ENCODE measurements around the gene DAPK2.

DNA sequence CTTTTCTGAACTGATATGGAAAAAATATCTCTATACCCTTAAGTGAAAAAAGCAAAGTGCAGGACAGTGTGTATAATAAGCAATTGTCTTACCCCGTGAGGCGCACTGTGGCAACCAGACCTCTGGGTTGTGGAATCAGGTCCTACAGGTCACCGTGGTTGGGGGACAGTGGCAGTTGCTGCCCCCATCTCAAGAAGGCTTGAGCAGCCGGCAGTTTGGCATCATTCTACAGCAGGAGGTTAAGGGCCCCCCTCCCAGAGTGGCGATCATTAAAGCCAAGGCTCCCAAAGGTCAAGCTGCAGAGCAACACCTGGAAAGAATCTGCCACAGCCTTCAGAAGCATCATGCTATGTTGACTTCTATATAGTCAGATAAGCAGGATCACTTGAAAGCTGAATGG is 156.5 kb downstream of the DAPK2 start:
- TF ChIP-seq, protein P1, sequence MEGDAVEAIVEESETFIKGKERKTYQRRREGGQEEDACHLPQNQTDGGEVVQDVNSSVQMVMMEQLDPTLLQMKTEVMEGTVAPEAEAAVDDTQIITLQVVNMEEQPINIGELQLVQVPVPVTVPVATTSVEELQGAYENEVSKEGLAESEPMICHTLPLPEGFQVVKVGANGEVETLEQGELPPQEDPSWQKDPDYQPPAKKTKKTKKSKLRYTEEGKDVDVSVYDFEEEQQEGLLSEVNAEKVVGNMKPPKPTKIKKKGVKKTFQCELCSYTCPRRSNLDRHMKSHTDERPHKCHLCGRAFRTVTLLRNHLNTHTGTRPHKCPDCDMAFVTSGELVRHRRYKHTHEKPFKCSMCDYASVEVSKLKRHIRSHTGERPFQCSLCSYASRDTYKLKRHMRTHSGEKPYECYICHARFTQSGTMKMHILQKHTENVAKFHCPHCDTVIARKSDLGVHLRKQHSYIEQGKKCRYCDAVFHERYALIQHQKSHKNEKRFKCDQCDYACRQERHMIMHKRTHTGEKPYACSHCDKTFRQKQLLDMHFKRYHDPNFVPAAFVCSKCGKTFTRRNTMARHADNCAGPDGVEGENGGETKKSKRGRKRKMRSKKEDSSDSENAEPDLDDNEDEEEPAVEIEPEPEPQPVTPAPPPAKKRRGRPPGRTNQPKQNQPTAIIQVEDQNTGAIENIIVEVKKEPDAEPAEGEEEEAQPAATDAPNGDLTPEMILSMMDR (conservative IDR thresholded peaks at IDR 0.05 in 1 of 2, IDR thresholded peaks at IDR 0.05 in 1 of 2; ENCODE audit: extremely low read depth in 1 of 2, insufficient read depth in 1 of 2, low read depth in 1 of 2, low read length in 2 of 2), result no peak
- TF ChIP-seq EZH2 (IDR thresholded peaks at IDR 0.05; ENCODE audit: borderline replicate concordance, low read length), result no peak
